Activated CD4-positive, alpha-beta T cell treated with anti-CD3 and anti-CD28 coated beads, Interleukin-2, amount 10 ng/mL, durations not matched to agents 7 days and 5 days (primary cell): Measurements from ENCODE around the gene UBXN10. TPM values are rescaled to one million over a fixed set of nuclear protein-coding genes. Genes with fewer than 3 reads are reported as not detected.
A peak's percentile ranks its signal among the peaks of the same experiment; 100 is the strongest.

ENCODE experiments used
- CTCF ChIA-PET: fragments of 350-600 bp; sonication (Branson Sonifier 250); formaldehyde crosslinking; loops from one replicate; lab custom pipeline; 2021; ENCODE audit warnings: antibody characterized with exemption; lab: Charles Lee
- POLR2A ChIA-PET: fragments of 350-600 bp; sonication (Branson Sonifier 250); formaldehyde crosslinking; loops from one replicate; lab custom pipeline; 2021; ENCODE audit warnings: antibody characterized with exemption; lab: Charles Lee
- DNase-seq: peaks from one replicate; pipeline ENCODE4 v3.0.0-alpha.2; 2020
- H3K27ac Mint-ChIP-seq: one replicate; pipeline ENCODE4 v1.8.0; 2021; ENCODE audit warnings: mild to moderate bottlenecking, moderate library complexity, mixed read lengths
- H3K27me3 Mint-ChIP-seq: one replicate; pipeline ENCODE4 v1.8.0; 2021; ENCODE audit warnings: mixed read lengths
- H3K36me3 Mint-ChIP-seq: one replicate; pipeline ENCODE4 v1.8.0; 2021; ENCODE audit warnings: low read depth, mixed read lengths
- H3K4me1 Mint-ChIP-seq: one replicate; pipeline ENCODE4 v1.8.0; 2021; ENCODE audit warnings: mixed read lengths
- H3K4me3 Mint-ChIP-seq: one replicate; pipeline ENCODE4 v1.8.0; 2021; ENCODE audit warnings: mild to moderate bottlenecking, moderate library complexity, mixed read lengths
- H3K9me3 Mint-ChIP-seq: one replicate; pipeline ENCODE4 v1.8.0; 2021; ENCODE audit warnings: mixed read lengths
- total RNA-seq, 2 experiments: library from RNA; stranded (reverse); gene quantifications; one replicate each; pipeline ENCODE4 v1.2.3, GENCODE V29; 2021

UBXN10 gene
- total RNA-seq, 2 experiments from 2014 or later, result 0.21 to 0.22 TPM

- Mint-ChIP-seq H3K4me3 (no peak overlapping the region), H3K4me1 (no peaks in the 10 kb centered on the region), H3K36me3 (no peaks in the 10 kb centered on the region), H3K9me3 (no peaks in the 10 kb centered on the region), H3K27me3 (no peaks in the 10 kb centered on the region), H3K27ac (no peak overlapping the region)
- CTCF ChIA-PET, result no interaction called here
- no peak for DNase-seq
- POLR2A ChIA-PET, result no interaction called here
Measured at GRCh38 chr1:20143734-20144565, 41.9 kb upstream of the UBXN10 start.

- no peak for DNase-seq
- no peak overlapping the region for H3K27ac Mint-ChIP-seq
- H3K9me3 Mint-ChIP-seq, result no peaks in the 10 kb centered on the region
- no peaks in the 10 kb centered on the region for H3K36me3 Mint-ChIP-seq
- H3K27me3 Mint-ChIP-seq, result no peaks in the 10 kb centered on the region
- CTCF ChIA-PET, result interaction anchor here (1.2 kb wide), 1 partner anchor 173 kb away, joined by 3 read pairs; no protein-coding TSS in a partner anchor
- H3K4me3 Mint-ChIP-seq, result no peak overlapping the region
- peaks cover 8% of the 10 kb centered on the region for H3K4me1 Mint-ChIP-seq
- POLR2A ChIA-PET, result no interaction called here
Measured at GRCh38 chr1:20147846-20148570, 37.9 kb upstream of the UBXN10 start.

GRCh38 chr1:20148571-20149500 is 37.1 kb upstream of the UBXN10 start:
- ChIA-PET CTCF (interaction anchor here (1.2 to 1.3 kb wide), 2 partner anchors 174 to 267 kb away, joined by 3 read pairs; partner anchors contain the start of gene OTUD3), POLR2A (no interaction called here)

GRCh38 chr1:20149601-20150325 is 36.1 kb upstream of the UBXN10 start:
- ChIA-PET POLR2A (no interaction called here), CTCF (interaction anchor here (1.3 kb wide), 1 partner anchor 267 kb away, joined by 3 read pairs; the partner anchor contains the start of gene OTUD3)
- Mint-ChIP-seq H3K4me3 (no peak overlapping the region), H3K9me3 (no peaks in the 10 kb centered on the region), H3K27me3 (no peaks in the 10 kb centered on the region), H3K36me3 (no peaks in the 10 kb centered on the region), H3K4me1 (peaks cover 19% of the 10 kb centered on the region), H3K27ac (no peak overlapping the region)
- no peak for DNase-seq

More at GRCh38 chr1:20148571-20149500, 37.1 kb upstream of the UBXN10 start:
- Mint-ChIP-seq H3K27ac (no peak overlapping the region), H3K9me3 (no peaks in the 10 kb centered on the region), H3K27me3 (no peaks in the 10 kb centered on the region), H3K36me3 (no peaks in the 10 kb centered on the region), H3K4me3 (no peak overlapping the region), H3K4me1 (peaks cover 10% of the 10 kb centered on the region)
- DNase-seq, result no peak

GRCh38 chr1:20150326-20150705 is 35.6 kb upstream of the UBXN10 start:
- CTCF ChIA-PET, result interaction anchor here (1.5 kb wide), 1 partner anchor 225 kb away, joined by 4 read pairs; no protein-coding TSS in a partner anchor
- H3K36me3 Mint-ChIP-seq, result no peaks in the 10 kb centered on the region
- no peak for DNase-seq
- H3K27ac Mint-ChIP-seq, result no peak overlapping the region
- H3K4me3 Mint-ChIP-seq, result no peak overlapping the region
- no peaks in the 10 kb centered on the region for H3K27me3 Mint-ChIP-seq
- H3K9me3 Mint-ChIP-seq, result no peaks in the 10 kb centered on the region
- peaks cover 21% of the 10 kb centered on the region for H3K4me1 Mint-ChIP-seq
- POLR2A ChIA-PET, result no interaction called here

GRCh38 chr1:20150969-20151368 is 34.9 kb upstream of the UBXN10 start:
- no peak for DNase-seq
- Mint-ChIP-seq H3K27me3 (no peaks in the 10 kb centered on the region), H3K27ac (no peak overlapping the region), H3K4me3 (no peak overlapping the region), H3K4me1 (peaks cover 21% of the 10 kb centered on the region), H3K36me3 (no peaks in the 10 kb centered on the region), H3K9me3 (no peaks in the 10 kb centered on the region)
- POLR2A ChIA-PET, result no interaction called here
- CTCF ChIA-PET, result interaction anchor here (1.0 to 3.0 kb wide), 4 partner anchors 12 to 229 kb away, joined by 3 to 22 read pairs (median 4); no protein-coding TSS in a partner anchor

GRCh38 chr1:20151906-20152598 is 33.8 kb upstream of the UBXN10 start:
- ChIA-PET POLR2A (interaction anchor here (0.6 kb wide), 1 partner anchor 31 kb away, joined by 3 read pairs; no protein-coding TSS in a partner anchor), CTCF (interaction anchor here (0.6 to 3.0 kb wide), 13 partner anchors 11 to 1513 kb away, joined by 3 to 22 read pairs (median 4); partner anchors contain the start of gene OTUD3)
- Mint-ChIP-seq H3K4me1 (peaks cover 21% of the 10 kb centered on the region), H3K27me3 (no peaks in the 10 kb centered on the region), H3K9me3 (no peaks in the 10 kb centered on the region), H3K27ac (peak overlapping the region; percentile 48), H3K36me3 (no peaks in the 10 kb centered on the region), H3K4me3 (peak overlapping the region; percentile 62)
- DNase-seq, result peak; percentile 83

GRCh38 chr1:20152599-20152930 is 33.3 kb upstream of the UBXN10 start:
- Mint-ChIP-seq H3K36me3 (no peaks in the 10 kb centered on the region), H3K4me3 (peak overlapping the region; percentile 62), H3K27me3 (no peaks in the 10 kb centered on the region), H3K9me3 (no peaks in the 10 kb centered on the region), H3K27ac (peak overlapping the region; percentile 48), H3K4me1 (peaks cover 21% of the 10 kb centered on the region)
- POLR2A ChIA-PET, result interaction anchor here (0.6 kb wide), 1 partner anchor 30 kb away, joined by 3 read pairs; no protein-coding TSS in a partner anchor
- DNase-seq, result no peak
- CTCF ChIA-PET, result interaction anchor here (0.6 to 3.0 kb wide), 7 partner anchors 10 to 234 kb away, joined by 3 to 22 read pairs (median 3); no protein-coding TSS in a partner anchor

- peaks cover 21% of the 10 kb centered on the region for H3K4me1 Mint-ChIP-seq
- no peaks in the 10 kb centered on the region for H3K9me3 Mint-ChIP-seq
- no peak overlapping the region for H3K27ac Mint-ChIP-seq
- ChIA-PET CTCF (interaction anchor here (0.6 to 3.0 kb wide), 7 partner anchors 10 to 234 kb away, joined by 3 to 22 read pairs (median 3); no protein-coding TSS in a partner anchor), POLR2A (no interaction called here)
- no peaks in the 10 kb centered on the region for H3K27me3 Mint-ChIP-seq
- no peak for DNase-seq
- H3K4me3 Mint-ChIP-seq, result no peak overlapping the region
- no peaks in the 10 kb centered on the region for H3K36me3 Mint-ChIP-seq
Measured at GRCh38 chr1:20153000-20153418, 32.9 kb upstream of the UBXN10 start.

GRCh38 chr1:20154301-20154831 is 31.5 kb upstream of the UBXN10 start:
- ChIA-PET POLR2A (no interaction called here), CTCF (interaction anchor here (0.7 to 2.9 kb wide), 3 partner anchors 11 to 316 kb away, joined by 3 to 13 read pairs (median 4); no protein-coding TSS in a partner anchor)
- Mint-ChIP-seq H3K4me1 (peaks cover 21% of the 10 kb centered on the region), H3K27me3 (no peaks in the 10 kb centered on the region), H3K4me3 (no peak overlapping the region), H3K9me3 (peaks cover 7% of the 10 kb centered on the region), H3K36me3 (no peaks in the 10 kb centered on the region), H3K27ac (peak overlapping the region; percentile 44)
- no peak for DNase-seq
